Cardiac muscle cell (in vitro differentiated cells and primary cell): ENCODE measurements around the gene CLDN11. TPM values are rescaled to one million over a fixed set of nuclear protein-coding genes. Genes with fewer than 3 reads are reported as not detected.
A peak's percentile ranks its signal among the peaks of the same experiment; 100 is the strongest.

Experiments
- DNase-seq, 2 donors: peaks; one replicate each; pipeline versions ENCODE4 v3.0.0 to v3.0.0-alpha.2; 2010 to 2017; ENCODE audit warnings: low read depth in 1 of 2, low spot score in 1 of 2
- H3K27ac ChIP-seq: fragments of 200-600 bp; sonication (generic); 2 replicates; pipeline ENCODE4 v1.5.1; 2016
- H3K27me3 ChIP-seq: fragments of 200-600 bp; sonication (generic); 2 replicates; pipeline ENCODE4 v1.6.0; 2016; ENCODE audit warnings: control low read depth
- H3K36me3 ChIP-seq: fragments of 200-600 bp; sonication (generic); 2 replicates; pipeline ENCODE4 v1.5.1; 2016; ENCODE audit warnings: control low read depth
- H3K4me1 ChIP-seq: fragments of 200-600 bp; sonication (generic); 2 replicates; pipeline ENCODE4 v1.8.1; 2017; ENCODE audit warnings: low read depth, mild to moderate bottlenecking, mixed run types
- H3K4me3 ChIP-seq: fragments of 200-600 bp; sonication (generic); 2 replicates; pipeline ENCODE4 v1.5.1; 2016; ENCODE audit warnings: mild to moderate bottlenecking
- H3K9me3 ChIP-seq: fragments of 200-600 bp; sonication (generic); 2 replicates; pipeline ENCODE4 v1.5.1; 2017; ENCODE audit warnings: low read depth, mild to moderate bottlenecking, control low read depth
- CTCF ChIP-seq: IDR thresholded peaks from 2 replicates; pipeline ENCODE4 v1.5.1; 2012; ENCODE audit warnings: low read depth, mild to moderate bottlenecking, low read length
- polyA plus RNA-seq: library from polyadenylated mRNA; unstranded; fragments of >200 nt; fragmentation: Nextera tagmentation; extraction: Ambion mirVana; gene quantifications from 2 replicates; pipeline ENCODE4 v1.2.1, GENCODE V29; 2016
- total RNA-seq: library from RNA; depleted of rRNA; stranded (reverse); fragments of >200 nt; gene quantifications from 2 replicates; pipeline ENCODE4 v1.2.3, GENCODE V29; 2016

Gene CLDN11
- total and polyA plus RNA-seq, 2 experiments from 2014 or later, result 0.09 TPM; not detected in 1

DNA sequence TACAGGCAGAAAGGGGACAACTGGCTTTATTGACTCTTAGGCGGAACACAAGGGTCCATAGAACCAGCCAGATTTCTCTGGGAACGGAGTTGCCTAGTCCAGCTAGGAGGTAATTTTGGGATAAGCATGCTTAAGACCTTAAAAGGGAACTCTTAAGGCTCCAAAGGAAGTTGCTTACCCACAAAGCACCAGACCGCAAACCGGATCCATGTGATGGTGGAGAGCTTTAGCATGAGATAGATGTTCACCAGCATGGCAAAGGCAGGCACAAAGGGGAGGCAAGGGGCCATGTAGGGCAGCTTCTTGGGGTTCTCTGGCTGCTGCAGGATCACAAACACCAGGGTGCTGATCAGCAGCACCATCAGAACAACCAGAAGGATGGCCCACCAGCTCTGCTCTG, 61.4 kb downstream of the CLDN11 start:
- DNase-seq, result no peak
- no peak for TF ChIP-seq CTCF
- no peaks in the 10 kb centered on the region for H3K36me3 ChIP-seq
- no peak overlapping the region for H3K4me3 ChIP-seq
- H3K9me3 ChIP-seq, result no peaks in the 10 kb centered on the region
- no peaks in the 10 kb centered on the region for H3K27me3 ChIP-seq
- no peaks in the 10 kb centered on the region for H3K4me1 ChIP-seq
- H3K27ac ChIP-seq, result no peak overlapping the region

DNA sequence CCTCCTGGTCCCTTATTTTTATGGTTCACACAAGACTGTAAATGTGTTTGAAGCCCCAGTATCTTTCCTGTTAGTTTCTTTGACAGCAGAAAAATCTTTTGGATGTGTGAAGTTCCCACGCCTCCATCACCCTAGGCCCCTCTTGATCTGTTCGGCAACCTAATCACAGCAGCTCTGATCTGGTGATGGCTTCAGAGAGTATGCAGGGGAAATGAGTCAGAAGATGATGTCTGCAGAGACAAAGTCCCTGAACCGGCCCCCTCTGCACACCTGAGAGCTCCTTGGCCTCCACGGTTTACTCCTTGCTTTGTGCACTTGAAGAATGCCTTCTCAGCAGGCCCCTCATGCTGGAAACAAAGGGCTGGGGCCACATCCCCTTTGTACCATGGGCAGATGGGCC, 63.5 kb downstream of the CLDN11 start:
- H3K27me3 ChIP-seq, result no peaks in the 10 kb centered on the region
- no peaks in the 10 kb centered on the region for H3K36me3 ChIP-seq
- no peak overlapping the region for H3K4me3 ChIP-seq
- TF ChIP-seq CTCF, result no peak
- no peak overlapping the region for H3K27ac ChIP-seq
- no peaks in the 10 kb centered on the region for H3K9me3 ChIP-seq
- H3K4me1 ChIP-seq, result no peaks in the 10 kb centered on the region
- DNase-seq, result no peak

GRCh38 chr3:170483485-170484262, 65.0 kb downstream of the CLDN11 start:
- DNase-seq, result no peak
- no peaks in the 10 kb centered on the region for H3K9me3 ChIP-seq
- H3K4me1 ChIP-seq, result no peaks in the 10 kb centered on the region
- no peak overlapping the region for H3K27ac ChIP-seq
- no peaks in the 10 kb centered on the region for H3K27me3 ChIP-seq
- H3K4me3 ChIP-seq, result no peak overlapping the region
- peak; percentile 23 for TF ChIP-seq CTCF
- no peaks in the 10 kb centered on the region for H3K36me3 ChIP-seq

Other genes starting within 250 kb of the CLDN11 start
- 13.6 and 24.5 TPM in 2 replicates for gene PHC3, start 237.1 kb upstream of the CLDN11 start, total RNA-seq
- 25.2 and 43.7 TPM in 2 replicates for gene PHC3, start 237.1 kb upstream of the CLDN11 start, polyA plus RNA-seq
- gene PRKCI, start 196.4 kb upstream of the CLDN11 start, total RNA-seq, result 27.5 and 35.1 TPM in 2 replicates
- gene PRKCI, start 196.4 kb upstream of the CLDN11 start, polyA plus RNA-seq, result 25.2 and 43.8 TPM in 2 replicates
- 27.9 and 42.8 TPM in 2 replicates for gene SKIL, start 61.2 kb upstream of the CLDN11 start, total RNA-seq
- 11.9 and 17.1 TPM in 2 replicates for gene SKIL, start 61.2 kb upstream of the CLDN11 start, polyA plus RNA-seq
- not detected in 2 replicates for gene SLC7A14, start 167.2 kb downstream of the CLDN11 start, total RNA-seq
- gene SLC7A14, start 167.2 kb downstream of the CLDN11 start, polyA plus RNA-seq, result not detected in 2 replicates